ENCODE results near the gene MAPRE3.

The MAPRE3 gene

GRCh38 chr2:27018142-27018541 lies 47.7 kb downstream of the MAPRE3 start:
- no peak for DNase-seq

GRCh38 chr2:27019459-27019858 lies 49.0 kb downstream of the MAPRE3 start:
- DNase-seq, result no peak

GRCh38 chr2:27019931-27020855 lies 49.8 kb downstream of the MAPRE3 start:
- no peak for DNase-seq

DNA sequence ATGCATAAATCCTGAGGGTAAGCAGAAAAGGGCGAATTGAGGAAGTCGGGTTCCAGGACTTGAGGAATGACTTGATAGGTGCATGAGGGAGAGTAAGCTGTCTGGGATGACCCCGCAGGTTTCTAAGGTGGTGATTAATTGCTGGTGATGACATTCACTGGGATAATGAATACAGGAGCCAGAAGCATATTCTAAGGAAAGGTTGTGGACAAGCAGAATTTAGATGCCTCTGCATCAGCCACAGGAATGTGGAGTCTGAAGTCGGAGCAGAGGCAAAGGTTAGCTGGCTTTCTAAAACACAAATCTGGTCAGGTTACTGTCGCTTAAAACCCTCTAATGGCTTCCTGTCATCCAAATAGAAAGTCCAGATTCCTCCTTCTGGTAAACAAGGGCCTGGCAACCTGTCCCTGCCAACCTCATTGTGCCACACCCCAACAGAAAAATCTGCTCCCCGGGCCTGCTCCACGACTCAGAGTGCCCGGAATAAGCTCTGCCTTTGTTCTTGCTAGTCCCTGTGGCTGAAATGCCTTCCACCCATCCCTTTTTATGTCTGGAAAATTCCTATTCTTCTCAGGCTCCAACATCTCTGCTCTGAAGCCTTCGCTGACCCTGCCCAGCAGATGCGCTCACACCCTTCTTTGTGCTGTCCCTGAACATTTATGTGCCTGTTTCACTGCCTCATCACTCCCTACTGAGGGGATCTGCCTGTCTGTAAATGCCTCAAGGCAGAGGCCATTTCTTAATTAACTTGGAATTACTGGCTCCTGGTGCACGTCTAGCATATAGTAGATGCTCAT lies 51.0 kb downstream of the MAPRE3 start:
- no peak for DNase-seq

- DNase-seq, result no peak
Observed at GRCh38 chr2:27023740-27024139, 53.3 kb downstream of the MAPRE3 start.

DNA sequence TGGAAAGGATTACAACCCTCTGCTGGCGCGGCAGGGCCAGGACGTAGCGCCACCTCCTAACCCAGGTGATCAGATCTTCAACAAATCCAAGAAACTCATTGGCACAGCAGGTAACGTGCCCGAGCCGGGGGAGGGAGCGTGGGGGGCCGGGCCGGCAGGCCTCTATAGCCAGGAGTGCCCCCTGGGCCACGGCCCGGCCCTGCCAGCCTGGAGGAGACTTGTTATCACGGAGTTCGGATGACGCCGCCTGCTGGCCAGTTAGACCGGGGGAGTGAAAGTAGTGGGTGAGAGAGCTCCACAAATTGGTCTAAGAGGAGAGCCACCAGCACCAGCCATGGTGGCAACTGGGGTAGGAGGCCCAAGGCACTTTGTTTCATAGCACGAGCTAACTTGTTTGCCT lies 53.8 kb downstream of the MAPRE3 start:
- no peak for DNase-seq

- no peak for DNase-seq
Observed at GRCh38 chr2:27024812-27025211, 54.4 kb downstream of the MAPRE3 start.

- no peak for DNase-seq
Observed at GRCh38 chr2:27025281-27025800, 54.9 kb downstream of the MAPRE3 start.

DNA sequence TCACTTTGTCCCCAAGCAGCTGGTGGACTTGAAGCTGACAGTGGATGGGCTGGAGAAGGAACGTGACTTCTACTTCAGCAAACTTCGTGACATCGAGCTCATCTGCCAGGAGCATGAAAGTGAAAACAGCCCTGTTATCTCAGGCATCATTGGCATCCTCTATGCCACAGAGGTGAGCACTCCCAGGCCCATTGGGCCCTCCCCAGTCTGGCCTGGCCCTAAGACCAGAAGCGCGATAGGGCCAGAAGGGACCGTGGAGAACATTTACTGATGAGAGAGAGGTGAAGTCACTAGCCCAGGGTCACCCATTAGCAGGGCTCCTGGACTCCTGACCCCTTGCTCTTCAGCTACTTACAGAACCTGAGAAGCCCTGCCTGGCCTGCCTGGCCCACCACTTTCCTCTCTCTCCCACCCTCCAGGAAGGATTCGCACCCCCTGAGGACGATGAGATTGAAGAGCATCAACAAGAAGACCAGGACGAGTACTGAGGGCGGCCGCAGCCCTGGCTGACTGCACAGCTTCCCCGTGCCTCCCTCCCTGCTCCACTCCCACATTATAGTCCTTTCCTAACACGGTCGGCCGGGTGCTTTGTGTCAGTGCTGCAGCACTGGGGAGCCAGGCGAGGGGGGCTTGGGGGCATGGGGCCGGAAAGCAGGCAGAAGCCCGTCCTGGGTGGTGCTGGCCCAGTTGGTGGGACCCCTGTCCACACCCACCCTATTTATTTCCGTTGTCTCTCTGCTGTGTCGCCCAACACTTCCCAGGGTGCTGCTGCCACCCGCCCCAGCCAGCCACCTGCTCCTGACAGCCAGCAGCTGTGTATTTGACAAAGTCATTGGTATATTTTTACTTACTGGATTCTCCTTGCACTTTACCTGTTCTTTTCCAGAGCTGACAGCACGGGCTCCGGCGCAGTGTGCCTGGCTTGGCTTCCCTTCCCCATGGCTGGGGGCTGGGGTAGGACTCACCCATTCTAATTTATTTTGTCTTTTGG lies 55.7 kb downstream of the MAPRE3 start:
- no peak for DNase-seq

DNA sequence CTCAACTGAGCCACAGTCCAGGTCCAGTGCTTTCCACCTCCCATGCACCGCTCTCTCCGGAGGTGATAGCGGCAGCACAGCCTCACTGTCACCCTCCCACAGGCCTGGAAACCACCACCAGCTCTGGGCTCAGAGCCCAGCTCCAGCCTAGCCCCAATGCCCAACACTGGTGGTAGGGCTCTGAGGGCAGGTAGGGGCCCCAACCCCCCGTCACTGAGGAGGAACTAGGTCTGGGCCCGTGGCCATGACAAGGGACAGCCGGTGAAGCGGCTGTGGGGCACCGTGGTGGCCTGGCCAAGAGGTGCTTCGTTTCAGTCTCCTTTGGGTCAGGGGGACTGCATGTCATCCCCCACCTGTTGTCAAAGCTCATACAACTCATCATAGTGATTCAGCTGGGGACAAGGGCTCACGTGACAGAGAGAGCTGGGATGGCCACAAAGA lies 56.8 kb downstream of the MAPRE3 start:
- DNase-seq, result no peak

- DNase-seq, result no peak
Observed at GRCh38 chr2:27029051-27029450, 58.6 kb downstream of the MAPRE3 start.

- DNase-seq, result peak; percentile 89 to 91
Observed at GRCh38 chr2:27032495-27033252, 62.2 kb downstream of the MAPRE3 start, which contains the start of gene TMEM214. Gene TMEM214 (plus strand): TSS chr2:27032965. CDS start chr2:27033016, 51 bp downstream.

- no peak for DNase-seq
Observed at GRCh38 chr2:27033253-27033852, 62.9 kb downstream of the MAPRE3 start.

DNA sequence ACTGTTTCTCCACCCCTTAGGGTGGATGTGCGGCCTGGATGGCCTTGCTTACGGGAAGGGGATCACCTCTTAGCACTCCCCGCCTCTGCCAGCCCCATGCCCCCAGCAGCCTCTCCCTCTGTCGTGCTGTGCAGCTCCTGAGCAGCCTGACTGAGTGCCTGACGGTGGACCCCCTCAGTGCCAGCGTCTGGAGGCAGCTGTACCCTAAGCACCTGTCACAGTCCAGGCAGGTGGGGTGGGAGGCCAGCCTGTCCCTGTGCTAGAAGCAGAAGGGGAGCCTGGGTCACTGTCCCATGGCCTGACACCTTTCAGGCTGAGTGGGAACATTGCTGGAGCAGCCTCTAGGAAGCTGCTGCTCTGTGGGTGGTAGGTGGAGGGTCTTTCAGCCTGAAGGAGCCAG lies 67.6 kb downstream of the MAPRE3 start:
- no peak for DNase-seq

DNA sequence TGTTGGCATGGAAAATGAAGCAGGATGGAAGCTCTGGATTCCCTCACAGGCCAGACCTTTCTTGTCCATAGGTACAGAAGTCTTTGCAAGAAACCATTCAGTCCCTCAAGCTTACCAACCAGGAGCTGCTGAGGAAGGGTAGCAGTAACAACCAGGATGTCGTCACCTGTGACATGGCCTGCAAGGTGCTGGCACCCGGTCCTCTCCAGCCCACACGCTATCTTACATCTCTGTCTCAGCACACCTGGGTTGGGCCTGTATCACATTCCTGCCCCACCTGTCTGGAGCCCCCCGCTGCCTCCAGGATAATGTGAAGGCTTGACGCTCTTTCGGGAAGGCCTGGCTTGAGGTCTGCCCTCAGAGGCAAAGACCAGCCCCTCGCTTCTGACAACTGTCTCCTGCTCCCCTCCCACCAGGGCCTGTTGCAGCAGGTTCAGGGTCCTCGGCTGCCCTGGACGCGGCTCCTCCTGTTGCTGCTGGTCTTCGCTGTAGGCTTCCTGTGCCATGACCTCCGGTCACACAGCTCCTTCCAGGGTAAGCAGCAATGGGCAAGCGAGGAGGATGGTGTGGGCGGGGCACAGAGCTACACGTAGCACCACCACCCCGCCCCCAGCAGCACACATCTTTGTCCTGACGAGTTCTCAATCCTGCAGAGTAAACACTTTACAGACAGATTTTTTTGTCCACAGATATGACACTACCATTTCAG lies 68.3 kb downstream of the MAPRE3 start:
- DNase-seq, result no peak

DNA sequence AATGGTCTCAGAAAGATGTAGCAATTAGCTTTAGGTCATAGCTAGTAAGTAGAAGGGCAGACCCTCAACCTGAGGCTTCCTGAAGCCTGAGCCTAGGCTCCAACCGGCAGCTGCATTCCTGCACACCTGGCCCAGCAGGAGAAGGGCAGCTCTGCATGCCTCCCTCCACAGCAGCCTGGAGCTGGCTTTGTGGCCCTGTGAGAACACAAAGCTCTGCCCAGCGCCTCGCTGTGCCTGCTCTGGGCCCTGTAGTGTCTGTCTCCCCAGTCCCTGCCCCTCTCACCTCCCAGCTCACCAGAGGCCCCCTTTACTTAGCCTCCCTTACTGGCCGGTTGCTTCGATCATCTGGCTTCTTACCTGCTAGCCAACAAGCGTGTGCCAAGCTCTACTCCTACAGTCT lies 69.0 kb downstream of the MAPRE3 start:
- no peak for DNase-seq

DNA sequence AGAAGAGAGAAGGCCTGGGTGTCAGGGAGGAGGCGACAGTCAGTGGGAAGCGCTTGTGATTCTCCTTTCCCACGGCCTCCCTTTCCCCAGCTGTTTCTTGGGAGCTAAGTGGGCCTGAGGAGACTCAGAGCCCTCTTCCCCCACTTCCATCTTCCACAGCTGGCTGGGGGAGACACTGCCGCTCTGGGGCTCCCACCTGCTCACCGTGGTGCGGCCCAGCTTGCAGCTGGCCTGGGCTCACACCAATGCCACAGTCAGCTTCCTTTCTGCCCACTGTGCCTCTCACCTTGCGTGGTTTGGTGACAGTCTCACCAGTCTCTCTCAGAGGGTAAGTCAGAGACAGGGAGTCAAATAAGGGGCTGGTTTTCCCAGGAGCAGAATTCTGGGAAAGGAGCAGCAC lies 69.4 kb downstream of the MAPRE3 start:
- DNase-seq, result no peak

GRCh38 chr2:27040282-27040681 lies 69.8 kb downstream of the MAPRE3 start:
- DNase-seq, result no peak

- no peak for DNase-seq
Observed at GRCh38 chr2:27041752-27042151, 71.3 kb downstream of the MAPRE3 start.

- no peak for DNase-seq
Observed at GRCh38 chr2:27042159-27042661, 71.8 kb downstream of the MAPRE3 start.
